NCI-H748 treated with DMSO at 0.1 percent for 48 hours (cell line): Measurements from ENCODE around the gene C9orf152.
"Not testable (repeated sequence)": the region's sequence is repeated elsewhere in the genome, so short reads cannot be mapped to it uniquely, and the experiment has no call there.

ENCODE experiments used
- DNase-seq: peaks from one replicate; lab custom pipeline; 2025; lab: John Stamatoyannopoulos, UW

C9orf152 gene

GRCh38 chr9:110214586-110215355 lies 6.8 kb upstream of the C9orf152 start:
- no peak for DNase-seq

- no peak for DNase-seq
Observed at GRCh38 chr9:110214090-110214489, 6.1 kb upstream of the C9orf152 start.

GRCh38 chr9:110213413-110214044 lies 5.6 kb upstream of the C9orf152 start:
- DNase-seq = no peak

- no peak for DNase-seq
Observed at GRCh38 chr9:110207071-110207641, 803 bp downstream of the C9orf152 start.

- no peak for DNase-seq
Observed at GRCh38 chr9:110206389-110206788, 1.6 kb downstream of the C9orf152 start.

- DNase-seq = not testable (repeated sequence)
Observed at GRCh38 chr9:110205612-110206011, 2.3 kb downstream of the C9orf152 start.

- DNase-seq = no peak
Observed at GRCh38 chr9:110202232-110202631, 5.7 kb downstream of the C9orf152 start.

GRCh38 chr9:110199643-110200042 lies 8.3 kb downstream of the C9orf152 start:
- DNase-seq = no peak

- DNase-seq = no peak
Observed at GRCh38 chr9:110198357-110198756, 9.6 kb downstream of the C9orf152 start.

- no peak for DNase-seq
Observed at GRCh38 chr9:110197330-110198187, 10.4 kb downstream of the C9orf152 start.

GRCh38 chr9:110196084-110196499 lies 11.9 kb downstream of the C9orf152 start:
- not testable (repeated sequence) for DNase-seq

- DNase-seq = no peak
Observed at GRCh38 chr9:110192531-110193261, 15.3 kb downstream of the C9orf152 start.

GRCh38 chr9:110191615-110192014 lies 16.3 kb downstream of the C9orf152 start:
- DNase-seq = no peak

- no peak for DNase-seq
Observed at GRCh38 chr9:110189559-110190320, 18.2 kb downstream of the C9orf152 start.

- DNase-seq = no peak
Observed at GRCh38 chr9:110188991-110189390, 19.0 kb downstream of the C9orf152 start.

GRCh38 chr9:110188101-110188500 lies 19.9 kb downstream of the C9orf152 start:
- DNase-seq = no peak

GRCh38 chr9:110187126-110187525 lies 20.8 kb downstream of the C9orf152 start:
- no peak for DNase-seq

- DNase-seq = no peak
Observed at GRCh38 chr9:110186254-110186653, 21.7 kb downstream of the C9orf152 start.

- DNase-seq = no peak
Observed at GRCh38 chr9:110185806-110186205, 22.2 kb downstream of the C9orf152 start.

- DNase-seq = peak; percentile 56
Observed at GRCh38 chr9:110183208-110184145, 24.5 kb downstream of the C9orf152 start.
